ENCODE data around the gene NT5C.
A peak's percentile ranks its signal among the peaks of the same experiment; 100 is the strongest.
"Not testable (repeated sequence)": the region's sequence is repeated elsewhere in the genome, so short reads cannot be mapped to it uniquely, and the experiment has no call there.

The NT5C gene

DNA sequence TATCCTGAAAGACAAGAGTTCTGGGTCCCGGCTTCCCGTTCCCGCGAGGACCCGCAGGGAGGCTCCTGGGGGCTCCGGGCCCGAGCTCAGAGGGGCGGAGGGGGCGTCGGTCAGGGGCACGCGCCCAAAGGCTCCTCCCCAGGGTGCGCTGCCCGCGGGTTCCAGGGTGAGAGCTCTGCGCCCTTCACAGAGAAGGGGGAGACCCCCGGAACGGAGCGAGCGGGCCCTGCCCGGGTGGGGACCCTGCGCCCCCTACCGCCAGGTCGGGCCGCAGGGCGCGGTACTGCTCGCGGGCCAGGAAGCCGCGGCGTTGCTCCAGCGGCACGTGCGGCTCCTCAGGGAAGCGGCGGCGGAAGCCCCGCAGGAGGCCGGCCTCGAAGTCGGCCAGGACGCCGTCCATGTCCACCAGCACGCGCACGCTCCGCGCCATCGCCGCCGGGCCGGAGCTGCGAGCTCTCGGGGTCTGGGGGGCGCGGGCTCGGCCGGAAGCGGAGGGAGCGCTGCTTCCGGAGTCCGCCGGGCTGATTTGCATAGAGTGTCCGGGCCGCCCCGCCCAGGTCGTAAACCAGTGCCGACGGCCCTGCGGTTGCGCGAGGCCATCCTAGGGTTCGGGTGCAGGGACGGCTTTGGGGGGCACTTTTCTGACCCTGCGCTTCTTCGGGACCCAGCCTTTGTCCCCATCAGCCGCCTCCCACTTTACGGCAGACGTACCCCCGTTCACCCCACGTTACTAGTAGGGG is at the start of gene NT5C:
Gene NT5C (minus strand): TSS at position 465 of the 740 bp plus-strand sequence. CDS start 35 bp downstream, at position 430.
- DNase-seq = peak; percentile 58

DNA sequence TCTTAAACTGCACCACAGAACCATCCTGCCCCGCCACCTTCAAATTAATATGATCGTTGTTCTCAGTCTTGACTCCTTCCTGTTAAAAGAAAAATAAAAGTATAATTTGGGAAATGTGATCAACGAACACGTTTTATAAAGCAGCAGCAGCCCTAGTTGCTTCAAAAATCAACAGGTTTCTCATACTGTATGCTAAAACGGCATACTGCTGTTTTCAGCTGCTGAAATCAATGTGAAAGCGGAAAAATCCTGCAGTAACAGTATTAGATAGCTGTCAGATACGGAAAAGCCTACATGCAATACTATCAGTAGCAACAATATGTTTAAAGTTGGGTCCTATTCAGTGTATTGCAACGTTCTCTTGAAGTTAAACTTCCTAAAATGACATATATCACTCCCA is 49.6 kb upstream of the NT5C start:
- DNase-seq = no peak

- DNase-seq = no peak
Observed at GRCh38 chr17:75178453-75178852, 46.9 kb upstream of the NT5C start.

DNA sequence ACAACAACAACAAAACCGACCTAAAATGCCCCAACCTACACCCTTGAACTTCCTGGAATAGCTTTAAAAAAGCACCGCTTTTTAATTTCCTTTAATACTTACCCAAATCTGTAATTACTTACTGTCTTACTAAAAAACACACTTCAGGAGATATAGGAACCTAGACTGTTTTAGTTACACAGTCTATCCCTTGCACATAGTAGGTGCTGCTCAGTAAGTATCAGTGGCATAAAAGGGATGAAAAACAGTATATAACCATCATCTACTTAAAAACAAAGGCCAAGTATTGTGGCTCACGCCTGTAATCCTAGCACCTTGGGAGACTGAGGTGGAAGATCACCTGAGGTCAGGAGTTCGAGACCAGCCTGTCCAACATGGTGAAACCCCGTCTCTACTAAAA is 45.1 kb upstream of the NT5C start:
- DNase-seq = no peak

GRCh38 chr17:75174996-75175395 is 43.5 kb upstream of the NT5C start:
- DNase-seq = no peak

DNA sequence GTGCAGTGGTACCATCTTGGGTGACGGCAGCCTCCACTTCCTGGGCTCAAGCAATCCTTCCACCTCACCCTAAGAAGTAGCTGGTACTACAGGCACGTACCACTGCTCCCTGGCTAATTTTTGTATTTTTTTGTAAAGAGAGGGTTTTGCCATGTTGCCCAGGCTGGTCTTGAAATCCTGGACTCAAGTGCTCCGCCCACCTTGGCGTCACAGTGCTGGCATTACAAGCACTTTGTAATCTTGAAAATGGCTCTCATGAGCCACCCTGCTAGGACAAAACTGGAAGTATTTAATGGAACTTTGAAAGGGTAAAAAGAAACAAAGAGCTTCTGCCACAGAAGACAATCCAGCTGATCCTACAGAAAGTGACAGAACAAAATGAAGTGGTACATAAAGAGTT is 42.0 kb upstream of the NT5C start:
- no peak for DNase-seq

DNA sequence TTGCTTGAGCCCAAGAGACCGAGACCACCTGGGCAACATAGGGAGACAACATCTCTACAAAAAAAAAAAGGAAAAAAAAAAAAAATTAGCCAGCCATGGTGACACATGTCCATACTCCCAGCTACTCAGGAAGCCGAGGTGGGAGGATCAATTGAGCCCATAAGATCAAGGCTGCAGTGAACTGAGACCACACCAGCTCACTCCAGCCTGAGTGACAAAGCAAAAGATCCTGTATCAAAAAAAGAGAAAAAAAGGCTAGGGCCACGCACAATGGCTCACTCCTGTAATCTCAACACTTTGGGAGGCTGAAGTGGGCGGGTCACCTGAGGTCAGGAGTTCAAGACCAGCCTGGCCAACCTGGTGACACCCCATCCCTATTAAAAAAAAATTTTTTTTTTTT is 37.5 kb upstream of the NT5C start:
- no peak for DNase-seq

DNA sequence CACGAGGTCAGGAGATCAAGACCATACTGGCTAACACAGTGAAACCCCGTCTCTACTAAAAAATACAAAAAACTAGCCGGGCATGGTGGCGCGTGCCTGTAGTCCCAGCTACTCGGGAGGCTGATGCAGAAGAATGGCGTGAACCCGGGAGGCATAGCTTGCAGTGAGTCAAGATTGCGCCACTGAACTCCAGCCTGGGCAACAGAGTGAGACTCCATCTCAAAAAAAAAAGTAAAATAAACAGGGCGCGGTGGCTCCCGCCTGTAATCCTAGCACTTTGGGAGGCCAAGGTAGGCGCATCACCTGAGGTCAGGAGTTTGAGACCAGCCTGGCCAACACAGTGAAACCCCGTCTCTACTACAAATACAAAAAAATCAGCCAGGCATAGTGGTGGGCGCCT is 33.1 kb upstream of the NT5C start:
- DNase-seq = not testable (repeated sequence)

DNA sequence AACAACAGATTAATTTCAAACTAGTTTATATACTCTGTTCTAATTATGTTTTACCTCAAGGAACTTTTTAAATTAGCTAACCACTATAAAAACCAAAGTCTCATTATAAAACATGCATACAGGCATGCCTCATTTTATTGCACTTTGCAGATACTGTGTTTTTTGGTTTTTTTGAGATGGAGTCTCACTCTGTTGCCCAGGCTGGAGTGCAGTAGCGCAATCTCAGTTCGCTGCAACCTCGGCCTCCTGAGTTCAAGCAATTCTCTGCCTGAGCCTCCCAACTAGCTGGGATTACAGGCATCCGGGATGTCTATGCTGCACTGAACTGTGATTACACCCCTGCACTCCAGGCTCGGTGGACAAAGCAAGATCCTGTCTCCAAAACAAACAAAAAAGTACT is 31.5 kb upstream of the NT5C start:
- DNase-seq = no peak

GRCh38 chr17:75160211-75160610 is 28.7 kb upstream of the NT5C start:
- DNase-seq = no peak

DNA sequence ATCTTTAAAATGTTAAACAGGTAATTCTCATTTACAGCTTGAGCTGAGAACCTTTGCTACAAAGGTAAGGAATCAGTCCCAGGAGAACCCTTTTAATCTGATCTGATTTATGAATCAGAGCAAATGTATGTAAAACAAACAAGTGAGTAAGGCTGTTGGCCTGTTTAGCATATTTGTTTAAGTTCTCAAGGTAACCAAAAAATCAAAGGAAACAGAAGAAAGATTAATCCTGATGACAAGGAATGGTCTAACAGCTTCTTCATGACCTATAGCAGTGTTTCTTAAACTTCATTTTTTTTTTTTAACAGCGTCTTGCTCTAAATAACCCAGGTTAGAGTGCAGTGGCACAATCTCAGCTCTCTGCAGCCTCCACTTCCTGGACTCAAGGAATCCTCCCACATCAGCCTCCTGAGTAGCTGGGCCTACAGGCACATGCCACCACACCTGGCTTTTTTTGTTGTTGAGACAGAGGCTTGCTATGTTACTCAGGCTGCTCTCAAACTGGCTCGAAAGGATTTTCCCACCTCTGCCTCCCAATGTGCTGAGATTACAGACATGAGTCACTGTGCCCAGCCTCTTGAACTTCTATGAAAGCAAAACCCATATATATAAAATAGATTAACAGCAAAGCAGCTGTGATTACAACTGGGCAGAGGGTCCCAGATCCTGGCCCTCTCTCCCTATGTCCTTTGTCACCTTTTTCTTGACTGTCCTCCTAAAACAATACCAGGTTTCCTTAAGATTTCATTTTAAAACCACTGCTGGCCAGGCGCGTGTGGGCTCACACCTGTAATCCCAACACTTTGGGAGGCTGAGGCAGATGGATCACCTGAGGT is 27.9 kb upstream of the NT5C start:
- DNase-seq = no peak

- not testable (repeated sequence) for DNase-seq
Observed at GRCh38 chr17:75158480-75158879, 26.9 kb upstream of the NT5C start.

DNA sequence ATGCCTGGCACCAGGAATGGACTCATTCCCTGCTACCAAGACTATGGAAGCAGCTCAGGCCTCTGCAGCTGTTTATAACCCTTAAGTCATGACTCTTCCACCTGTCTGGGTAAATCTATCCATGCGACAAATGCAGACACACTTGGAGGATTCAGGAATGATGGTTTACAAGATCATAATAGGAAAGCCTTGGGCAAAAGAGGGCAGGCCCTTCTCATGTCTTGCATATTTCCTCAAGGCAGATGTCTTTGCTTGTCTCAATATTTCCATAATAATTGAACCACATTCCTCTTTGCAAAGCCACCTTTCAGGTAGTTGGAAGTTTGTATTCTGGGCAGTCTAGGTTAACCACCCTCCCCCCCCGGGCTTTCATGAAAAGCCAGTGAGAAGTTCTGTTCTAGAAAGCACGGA is 23.7 kb upstream of the NT5C start:
- DNase-seq = no peak

DNA sequence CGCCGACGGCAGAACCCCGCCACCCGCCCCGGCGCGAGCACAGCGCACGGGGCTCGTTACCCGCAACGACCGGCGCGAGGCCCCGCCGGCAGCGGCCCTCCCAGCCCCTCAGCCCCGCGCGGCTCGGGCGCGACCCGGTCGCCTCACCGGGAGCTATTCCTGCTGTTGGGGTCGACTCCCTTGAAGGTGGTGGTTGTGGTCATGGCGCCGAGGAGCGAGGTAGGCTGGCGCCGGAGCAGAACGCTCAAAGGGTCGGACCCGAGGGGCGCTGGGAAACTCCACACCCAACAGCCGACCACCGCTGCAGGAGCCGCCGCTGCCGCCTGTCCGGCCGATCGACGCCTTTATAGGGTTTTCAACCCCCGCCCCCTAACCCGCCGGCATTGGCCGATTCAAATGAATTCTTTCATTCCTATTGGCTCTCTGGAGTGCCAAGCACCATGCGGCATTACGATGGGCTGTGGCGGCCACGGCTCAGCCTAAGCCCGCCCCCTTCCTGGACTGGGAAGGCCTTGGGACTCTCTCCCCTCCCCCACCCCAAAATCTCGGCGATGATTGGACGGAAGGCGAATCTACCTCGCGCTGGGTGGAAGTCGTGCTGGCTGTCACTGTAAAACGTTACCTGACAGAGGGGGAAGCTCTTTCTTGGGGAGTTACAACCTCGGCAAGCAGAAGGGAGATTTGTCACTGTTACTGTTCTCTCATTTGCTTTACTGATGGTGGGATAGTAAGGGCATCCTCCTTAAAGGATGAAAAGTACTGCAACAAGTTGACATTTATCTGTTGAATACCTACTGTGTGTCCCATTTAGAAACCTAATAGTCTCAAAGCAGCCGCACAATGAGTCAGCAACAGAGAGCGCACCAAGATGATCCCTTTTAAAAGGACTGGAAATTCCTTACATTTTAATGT is 22.9 kb upstream of the NT5C start, which contains the start of gene JPT1:
Gene JPT1 (minus strand): TSS at position 318 of the 912 bp plus-strand sequence. CDS start 115 bp downstream, at position 203.
- peak; percentile 98 for DNase-seq

DNA sequence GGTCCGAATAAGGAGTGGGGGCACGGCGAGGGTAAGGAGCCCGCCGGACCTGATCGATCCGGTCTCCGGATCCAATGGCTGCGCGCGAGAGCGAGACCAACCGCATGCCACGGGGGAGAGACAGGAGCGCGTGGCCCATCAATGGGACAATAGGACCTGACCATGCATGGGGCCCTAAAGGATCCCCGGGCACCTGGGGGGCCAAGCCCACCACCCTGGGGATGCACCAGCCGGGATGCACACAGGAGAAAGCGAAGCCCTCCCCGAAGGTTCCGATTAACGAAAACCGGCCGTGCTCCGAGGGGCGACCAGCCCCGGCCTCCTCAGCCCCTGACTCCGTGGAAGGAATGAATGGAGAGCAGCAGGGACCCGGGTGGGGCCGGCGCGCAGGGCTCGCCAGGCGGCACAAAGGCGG is 22.2 kb upstream of the NT5C start:
- DNase-seq = no peak

DNA sequence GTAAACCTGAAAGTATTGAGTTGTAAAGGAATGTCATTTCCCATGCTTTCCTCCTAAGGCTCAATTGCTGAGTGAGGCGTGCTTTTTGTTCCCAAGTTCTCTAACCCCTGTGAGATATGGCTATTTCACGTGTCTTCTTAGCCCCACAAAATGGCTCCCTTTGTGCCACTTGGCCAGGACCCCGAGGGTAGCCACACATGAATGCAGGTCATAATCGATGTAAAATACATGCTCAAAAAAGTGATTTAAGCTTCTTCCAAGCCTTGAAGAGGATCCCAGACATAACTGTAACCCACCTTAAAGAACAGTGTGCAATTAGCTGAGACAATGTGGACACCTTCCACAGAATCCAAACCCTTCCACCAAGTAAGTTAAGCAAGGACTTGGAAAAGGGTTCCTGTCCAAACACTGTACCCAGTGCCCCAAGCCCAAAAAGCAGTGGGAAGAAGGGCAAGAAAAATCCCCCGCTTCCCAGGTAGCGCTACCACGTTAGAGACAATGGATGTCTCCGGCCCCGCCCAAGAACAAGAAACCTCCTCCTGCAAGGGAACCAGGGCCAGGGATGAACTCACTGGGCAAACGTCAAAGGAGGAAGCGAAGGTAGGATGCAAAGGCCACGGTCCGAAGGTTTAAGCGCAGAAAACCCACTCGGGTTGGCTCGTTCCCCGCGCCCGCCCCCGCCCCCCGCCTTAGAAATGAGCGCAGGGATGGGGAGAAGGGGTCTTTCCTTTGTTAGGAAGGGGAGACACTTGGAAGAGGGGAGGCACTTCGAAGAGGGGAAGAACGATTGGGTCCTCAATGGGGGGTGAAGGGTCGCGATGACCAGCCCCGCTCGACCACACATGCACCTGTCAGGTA is 21.6 kb upstream of the NT5C start:
- DNase-seq = no peak

DNA sequence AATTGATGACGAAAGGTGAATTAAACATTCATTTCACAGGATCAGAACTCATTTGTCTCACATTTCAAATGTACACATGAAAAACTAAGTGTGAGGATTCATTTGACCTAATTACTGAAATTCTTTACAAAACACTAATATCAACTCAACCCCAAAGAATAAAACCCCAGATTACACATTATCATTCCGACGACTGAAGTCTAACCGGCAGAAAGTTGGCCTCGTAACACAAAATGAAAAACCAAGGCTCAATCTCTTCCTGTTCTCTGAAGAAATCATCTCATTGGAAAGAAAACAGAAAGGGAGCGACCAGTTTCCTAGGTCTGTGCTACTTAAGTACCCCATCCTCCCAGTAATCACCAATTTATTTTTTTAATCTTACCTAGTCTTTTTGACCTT is 21.0 kb upstream of the NT5C start:
- DNase-seq = no peak

- no peak for DNase-seq
Observed at GRCh38 chr17:75151930-75152329, 20.4 kb upstream of the NT5C start.

DNA sequence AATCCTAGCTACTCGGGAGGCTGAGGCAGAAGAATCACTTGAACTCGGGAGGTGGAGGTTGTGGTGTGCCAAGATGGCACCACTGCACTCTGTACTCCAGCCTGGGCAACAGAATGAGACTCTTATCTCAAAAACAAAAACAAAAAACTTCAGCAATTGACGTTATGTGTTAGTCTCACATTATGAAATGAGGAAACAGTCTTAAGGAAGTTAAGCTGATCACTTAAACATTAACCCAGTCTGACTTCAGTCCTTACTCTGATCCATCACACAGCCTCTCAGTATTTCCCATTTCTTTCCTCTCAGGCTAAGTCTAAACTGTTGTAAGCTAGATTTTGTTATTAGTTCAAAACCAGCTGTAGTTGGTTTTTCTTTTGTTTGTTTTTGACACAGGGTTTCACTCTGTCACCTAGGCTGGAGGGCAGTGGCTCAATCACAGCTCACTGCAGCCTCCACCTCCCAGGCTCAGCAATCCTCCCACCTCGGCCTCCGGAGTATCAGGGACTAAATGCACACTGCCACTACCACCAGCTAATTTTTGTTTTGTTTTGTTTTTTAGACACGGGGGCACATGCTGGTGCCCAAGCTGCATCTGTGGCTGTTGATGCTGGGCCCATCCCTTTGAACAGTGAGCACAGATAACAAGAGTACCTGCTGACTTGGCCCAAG is 16.5 kb upstream of the NT5C start:
- DNase-seq = no peak

GRCh38 chr17:75146592-75146991 is 15.1 kb upstream of the NT5C start:
- no peak for DNase-seq

DNA sequence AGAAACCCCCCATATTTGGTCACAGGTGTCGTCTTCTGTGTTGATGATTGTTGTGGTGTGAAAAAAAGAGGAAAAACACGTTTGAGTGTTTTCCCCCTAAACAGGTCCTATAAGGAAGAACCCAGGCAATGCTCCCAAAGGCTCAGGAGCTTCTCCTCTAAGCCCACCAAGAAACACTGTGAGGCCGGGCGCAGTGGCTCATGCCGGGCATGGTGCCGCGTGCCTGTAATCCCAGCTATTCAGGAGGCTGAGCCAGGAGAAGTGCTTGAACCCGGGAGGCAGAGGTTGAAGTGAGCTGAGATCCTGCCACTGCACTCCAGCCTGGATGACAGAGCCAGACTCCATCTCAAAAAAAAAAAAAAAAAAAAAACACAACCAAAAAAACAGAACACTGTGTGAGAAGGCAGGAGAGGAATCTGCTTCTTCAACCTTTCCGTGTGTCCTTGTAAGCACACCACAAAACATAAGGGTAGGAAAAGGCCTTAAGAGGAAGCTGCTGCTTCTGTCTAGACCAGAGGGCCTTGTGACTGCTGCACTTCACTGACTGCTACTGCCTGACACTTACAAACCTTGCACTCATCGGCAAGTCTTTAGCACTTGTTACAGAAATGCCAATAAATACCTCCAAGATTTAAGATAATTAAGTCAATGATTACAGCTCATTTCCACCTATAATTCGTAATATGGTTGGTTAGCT is 13.4 kb upstream of the NT5C start:
- DNase-seq = no peak

Measured in activated gamma-delta T cell treated with Interleukin-2 at 50 U/mL for 16 hours (primary cell).